ENCODE measurements around the gene AGAP1. TPM values are rescaled to one million over a fixed set of nuclear protein-coding genes. Genes with fewer than 3 reads are reported as not detected.

Gene AGAP1
- total RNA-seq, 6 experiments from 2014 or later: 14.1 to 16.0 (median 15.1) TPM

- Mint-ChIP-seq H3K27ac (no peak overlapping the region), H3K9me3 (peaks cover 8% of the 10 kb centered on the region), H3K36me3 (ENCODE audit: low read depth) (no peaks in the 10 kb centered on the region; the same call in 1 of the 2 replicates), H3K4me1 (ENCODE audit: low read depth) (no peaks in the 10 kb centered on the region), H3K4me3 (no peak overlapping the region), H3K27me3 (ENCODE audit: insufficient read depth) (peaks cover 35% of the 10 kb centered on the region)
- no peak for DNase-seq
- TF ChIP-seq CTCF (IDR thresholded peaks at IDR 0.05): no peak
These were observed 664.1 kb downstream of the AGAP1 start for GRCh38 chr2:236157815-236158498.

DNA sequence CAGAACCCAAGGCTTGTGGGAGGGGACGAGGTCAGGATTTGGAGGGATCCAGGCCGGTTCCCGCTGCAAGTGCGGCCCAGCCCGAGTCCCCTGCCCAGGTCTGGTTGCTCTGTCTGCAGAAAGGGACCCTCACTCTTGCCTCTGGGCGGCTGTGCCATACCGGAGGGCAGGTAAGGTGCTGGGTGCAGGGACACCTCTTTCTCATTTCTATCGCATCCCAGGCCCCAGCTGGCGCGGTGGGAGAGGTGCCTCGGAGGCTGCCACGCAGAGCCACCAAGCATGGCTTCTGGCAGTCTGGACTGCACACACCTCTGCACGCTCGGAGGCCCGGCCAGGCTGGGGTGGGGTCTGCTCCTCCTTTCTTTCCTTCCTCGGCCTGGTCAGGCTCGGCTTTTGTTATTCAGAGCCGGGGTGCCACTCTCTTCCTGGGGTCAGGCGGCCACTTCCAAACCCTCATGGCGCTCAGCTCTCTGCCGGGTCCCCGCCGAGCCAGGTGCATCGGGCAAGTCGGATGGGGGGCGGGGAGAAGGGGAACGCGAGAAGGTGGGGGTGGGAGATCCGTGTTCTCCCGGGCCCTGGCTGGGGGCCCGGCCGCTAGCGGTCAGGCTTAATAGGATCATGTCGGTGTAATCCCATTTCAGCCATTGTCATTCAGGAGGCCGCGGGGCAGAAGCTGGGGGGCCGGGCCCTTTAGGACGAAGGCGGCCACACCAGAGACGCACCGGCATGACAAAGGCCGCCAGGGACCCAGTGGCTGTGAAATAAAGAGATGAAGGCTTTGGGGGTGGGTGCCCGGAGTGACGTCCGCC lies 665.3 kb downstream of the AGAP1 start:
- Mint-ChIP-seq H3K36me3 (ENCODE audit: low read depth) (no peaks in the 10 kb centered on the region), H3K4me3 (no peak overlapping the region), H3K4me1 (ENCODE audit: low read depth) (no peaks in the 10 kb centered on the region), H3K9me3 (no peaks in the 10 kb centered on the region; the same call in 1 of the 2 replicates), H3K27ac (no peak overlapping the region), H3K27me3 (ENCODE audit: insufficient read depth) (peaks cover 36% of the 10 kb centered on the region)
- TF ChIP-seq CTCF (IDR thresholded peaks at IDR 0.05): no peak
- DNase-seq: no peak

DNA sequence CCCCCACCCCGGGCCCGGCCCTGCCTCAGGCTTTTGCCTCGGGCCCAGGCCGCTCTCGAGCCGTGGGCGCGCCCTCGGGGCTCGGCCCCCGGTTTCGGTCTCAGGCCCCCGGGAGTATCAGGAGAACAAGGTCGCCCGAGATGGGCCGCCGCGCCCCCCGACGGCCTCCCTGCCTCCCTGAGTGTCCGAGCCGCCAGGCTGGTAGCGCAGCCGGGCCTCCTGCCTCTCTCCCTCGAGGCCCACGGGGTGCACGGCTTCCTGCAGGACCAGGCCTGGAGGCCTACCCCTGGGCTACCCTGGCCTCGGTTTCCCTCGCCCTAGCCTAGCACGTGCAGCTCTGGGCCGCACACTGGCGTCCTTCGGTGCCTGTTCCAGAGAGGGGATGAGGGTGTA lies 665.9 kb downstream of the AGAP1 start:
- H3K4me3 Mint-ChIP-seq: no peak overlapping the region
- no peak for TF ChIP-seq CTCF (IDR thresholded peaks at IDR 0.05)

DNA sequence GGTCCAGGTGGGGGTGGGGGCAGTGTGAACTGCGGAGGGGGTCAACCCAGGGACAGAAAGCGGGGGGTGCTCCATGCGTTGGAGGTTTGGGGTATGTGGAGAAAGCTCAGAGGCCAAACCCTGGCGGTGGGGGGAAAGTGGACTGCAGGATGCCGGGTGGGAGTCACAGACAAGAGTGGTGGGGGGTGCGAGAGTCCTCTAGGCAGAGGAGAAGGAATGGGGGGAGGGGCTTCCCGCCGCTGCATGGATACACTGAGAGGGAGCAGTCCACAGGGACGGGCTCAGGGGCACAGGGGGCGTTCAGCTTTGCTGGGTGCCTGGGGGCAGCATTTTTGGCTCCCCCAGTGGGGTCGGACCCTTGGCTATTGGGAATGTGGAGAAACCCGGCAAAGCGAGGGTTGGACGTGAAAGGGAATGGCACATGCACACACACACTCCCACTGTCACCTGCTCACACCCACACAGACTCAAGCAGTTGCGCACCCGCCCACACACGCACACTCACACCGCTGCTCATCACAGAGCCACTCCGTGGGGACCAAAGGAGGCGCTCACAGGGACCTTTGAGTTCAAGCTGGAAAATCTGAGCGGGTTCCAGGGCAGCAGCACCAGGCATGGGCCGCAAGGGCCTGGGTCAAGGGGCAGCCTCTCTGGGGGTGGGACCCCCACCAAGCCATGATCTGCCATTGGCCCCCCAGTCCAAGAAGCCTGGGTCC lies 666.7 kb downstream of the AGAP1 start:
- Mint-ChIP-seq H3K27me3 (ENCODE audit: insufficient read depth) (peaks cover 43% of the 10 kb centered on the region), H3K36me3 (ENCODE audit: low read depth) (no peaks in the 10 kb centered on the region)

More for the DNA sequence above, 665.9 kb downstream of the AGAP1 start:
- Mint-ChIP-seq H3K27ac (no peak overlapping the region), H3K36me3 (ENCODE audit: low read depth) (no peaks in the 10 kb centered on the region), H3K9me3 (no peaks in the 10 kb centered on the region), H3K4me1 (ENCODE audit: low read depth) (peaks cover 1% of the 10 kb centered on the region; the same call in 1 of the 2 replicates), H3K27me3 (ENCODE audit: insufficient read depth) (peaks cover 38% of the 10 kb centered on the region)
- no peak for DNase-seq

More for the DNA sequence above, 666.7 kb downstream of the AGAP1 start:
- Mint-ChIP-seq H3K4me1 (ENCODE audit: low read depth) (peaks cover 5% of the 10 kb centered on the region; the same call in 1 of the 2 replicates), H3K4me3 (no peak overlapping the region), H3K9me3 (no peaks in the 10 kb centered on the region), H3K27ac (no peak overlapping the region)
- TF ChIP-seq CTCF (IDR thresholded peaks at IDR 0.05): no peak
- DNase-seq: no peak

All from HFFc6 (cell line).